ENCODE data around the gene LLCFC1. TPM values are rescaled to one million over a fixed set of nuclear protein-coding genes. Genes with fewer than 3 reads are reported as not detected.
A peak's percentile ranks its signal among the peaks of the same experiment; 100 is the strongest.

LLCFC1 gene
- total and polyA plus RNA-seq, 2 of the 13 experiments (the other 11 are each of a cell fraction or from before 2014, with no cell fraction given), result not detected

GRCh38 chr7:142963993-142964392 lies 24.7 kb downstream of the LLCFC1 start:
- TF ChIP-seq MAFF (IDR thresholded peaks at IDR 0.05; ENCODE audit: low read depth, low read length), result peak; percentile 72
- peak; percentile 71 to 87 for TF ChIP-seq MAFK (conservative IDR thresholded peaks at IDR 0.05 in 1 of 2, IDR thresholded peaks at IDR 0.05 in 1 of 2; ENCODE audit: low read length in 2 of 2)
- no peak for TF ChIP-seq ZNF432 (CRISPR knock-in tag; IDR thresholded peaks at IDR 0.05; ENCODE audit: borderline replicate concordance)
- H3K4me1 ChIP-seq (ENCODE audit: insufficient read depth, low read length), result no peaks in the 10 kb centered on the region
- ChIA-PET CTCF (ENCODE audit: low intra/inter-chr PET ratio, low total read pairs) (no interaction called here), POLR2A (no interaction called here)
- DNase-seq (ENCODE audit: low spot score), result no peak
- in situ Hi-C loops (cut with HindIII; ENCODE audit: extremely low pct_ligation_motif_present, low pct_unique_long_range_greater_than_20kb) (no loop called here), intact Hi-C loops (cut with micrococcal nuclease; ENCODE audit: unreplicated experiment) (no loop called here)
- WGBS (ENCODE audit: low lambda C conversion rate), result 0% methylated on average over 2 of the region's 2 CpGs
- no peak overlapping the region for H3K4me2 ChIP-seq (ENCODE audit: low read depth, low read length)
- no peak overlapping the region for H2AFZ ChIP-seq (ENCODE audit: low read length)
- no peaks in the 10 kb centered on the region for H3K79me2 ChIP-seq (ENCODE audit: insufficient read depth, low read length)
- 0 out of 5 replicates have a peak, but pooled peaks cover 0 to 3% of the 10 kb centered on the region in 2 experiments for H3K27me3 ChIP-seq (ENCODE audit: control insufficient read depth in 1 of 2, insufficient read depth in 2 of 2, low read length in 2 of 2)
- H4K20me1 ChIP-seq (ENCODE audit: insufficient read depth, low read length), result no peaks in the 10 kb centered on the region
- H3K9me3 ChIP-seq (ENCODE audit: low read length), result no peaks in the 10 kb centered on the region
- no peaks in the 10 kb centered on the region for H3K36me3 ChIP-seq (replicated peaks in 1 of 2; ENCODE audit: control insufficient read depth in 1 of 2, insufficient read depth in 2 of 2, low read length in 2 of 2)
- no TSS peak for BruUV-seq (replicated peaks)
- FAIRE-seq, result no peak
- ATAC-seq, result no peak
- no peak overlapping the region for H3K9ac ChIP-seq (ENCODE audit: insufficient read depth, low read depth, low read length)
- H3K27ac ChIP-seq (ENCODE audit: extremely low read length, insufficient read depth, low read length), result no peak overlapping the region
- H3K4me3 ChIP-seq (replicated peaks in 1 of 3; ENCODE audit: insufficient read depth in 1 of 3, low read depth in 2 of 3, low read length in 3 of 3), result no peak overlapping the region

DNA sequence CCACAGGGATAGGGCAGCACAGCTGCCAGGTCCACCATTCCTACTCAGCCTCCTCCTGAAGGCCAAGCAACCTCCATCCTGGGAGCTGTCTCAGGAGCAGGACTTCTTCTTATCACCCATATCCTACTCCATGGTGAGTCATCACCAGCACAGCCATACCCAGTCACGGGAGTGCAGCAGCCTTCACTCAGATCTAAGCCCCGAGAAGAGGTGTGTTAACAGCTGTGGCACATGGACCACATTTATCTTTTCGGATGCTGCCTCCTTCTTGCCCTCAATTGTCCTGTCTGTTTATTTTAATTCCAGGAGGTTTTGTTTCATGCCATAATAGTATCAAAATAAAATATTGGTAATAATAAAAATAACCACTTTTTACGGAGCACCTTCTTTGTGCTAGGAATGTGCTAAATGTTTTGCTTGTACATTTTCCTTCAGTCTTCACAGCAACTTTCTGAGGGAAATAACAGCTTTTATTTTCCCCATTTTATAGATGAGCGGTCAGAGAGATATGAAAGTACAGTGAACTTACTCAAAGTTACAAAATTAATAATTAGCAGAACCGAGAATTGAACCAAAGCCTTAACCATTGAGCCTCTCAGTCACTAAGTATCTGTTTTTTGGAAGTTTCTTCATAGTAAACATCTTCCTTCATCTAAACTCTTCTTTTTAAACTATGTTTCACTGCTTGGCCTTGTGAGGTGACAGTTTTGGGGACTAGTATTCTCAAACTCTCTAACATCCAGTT lies 25.4 kb downstream of the LLCFC1 start:
- H4K20me1 ChIP-seq (ENCODE audit: insufficient read depth, low read length), result no peaks in the 10 kb centered on the region
- intact Hi-C loops (cut with micrococcal nuclease; ENCODE audit: unreplicated experiment) (no loop called here), in situ Hi-C loops (cut with HindIII; ENCODE audit: extremely low pct_ligation_motif_present, low pct_unique_long_range_greater_than_20kb) (no loop called here)
- 0 out of 5 replicates have a peak, but pooled peaks cover 0 to 3% of the 10 kb centered on the region in 2 experiments for H3K27me3 ChIP-seq (ENCODE audit: control insufficient read depth in 1 of 2, insufficient read depth in 2 of 2, low read length in 2 of 2)
- ChIA-PET POLR2A (no interaction called here), CTCF (ENCODE audit: low intra/inter-chr PET ratio, low total read pairs) (no interaction called here)
- no peaks in the 10 kb centered on the region for H3K9me3 ChIP-seq (ENCODE audit: low read length)
- WGBS (ENCODE audit: low lambda C conversion rate), result 26% methylated on average over 6 of the region's 6 CpGs
- no peak overlapping the region for H3K4me2 ChIP-seq (ENCODE audit: low read depth, low read length)
- H3K9ac ChIP-seq (ENCODE audit: insufficient read depth, low read depth, low read length), result no peak overlapping the region
- H3K4me1 ChIP-seq (ENCODE audit: insufficient read depth, low read length), result no peaks in the 10 kb centered on the region
- TF ChIP-seq HOXD1 (CRISPR knock-in tag; IDR thresholded peaks at IDR 0.05) (no peak), RAD51 (IDR thresholded peaks at IDR 0.05; ENCODE audit: borderline replicate concordance) (no peak), NR2F2 (IDR thresholded peaks at IDR 0.05; ENCODE audit: borderline replicate concordance, low read depth) (no peak), ZBTB43 (CRISPR knock-in tag; conservative IDR thresholded peaks at IDR 0.05) (no peak)
- ATAC-seq, result no peak
- no peak overlapping the region for H2AFZ ChIP-seq (ENCODE audit: low read length)
- FAIRE-seq, result no peak
- H3K27ac ChIP-seq (ENCODE audit: extremely low read length, insufficient read depth, low read length), result no peak overlapping the region
- no peak overlapping the region for H3K4me3 ChIP-seq (replicated peaks in 1 of 3; ENCODE audit: insufficient read depth in 1 of 3, low read depth in 2 of 3, low read length in 3 of 3)
- DNase-seq (ENCODE audit: low spot score), result no peak
- H3K79me2 ChIP-seq (ENCODE audit: insufficient read depth, low read length), result no peaks in the 10 kb centered on the region
- BruUV-seq (replicated peaks), result no TSS peak
- H3K36me3 ChIP-seq (replicated peaks in 1 of 2; ENCODE audit: control insufficient read depth in 1 of 2, insufficient read depth in 2 of 2, low read length in 2 of 2), result no peaks in the 10 kb centered on the region

Measured in HepG2 (cell line).